Ovary (tissue), 9 donors: ENCODE data around the gene OR51B5. TPM values are rescaled to one million over a fixed set of nuclear protein-coding genes. Genes with fewer than 3 reads are reported as not detected.
"Not testable (repeated sequence)": the region's sequence is repeated elsewhere in the genome, so short reads cannot be mapped to it uniquely, and the experiment has no call there.

Experiments
- DNase-seq, 5 donors: peaks; one replicate each; pipeline ENCODE4 v3.0.0-alpha.2; 2019 to 2020
- H3K27ac ChIP-seq, 2 donors: fragments of 200-600 bp; one replicate each; pipeline versions ENCODE4 v1.5.1 to v1.8.0; 2019 to 2022
- H3K27me3 ChIP-seq: fragments of 200-600 bp; one replicate; pipeline ENCODE4 v1.8.0; 2022
- H3K36me3 ChIP-seq: fragments of 200-600 bp; sonication (generic); one replicate; pipeline ENCODE4 v1.5.1; 2019
- H3K4me1 ChIP-seq: one replicate; pipeline ENCODE4 v1.8.1; 2013; ENCODE audit warnings: mild to moderate bottlenecking, moderate library complexity; ENCODE audit not compliant: insufficient read depth
- H3K4me3 ChIP-seq: fragments of 200-600 bp; sonication (generic); one replicate; pipeline ENCODE4 v1.5.1; 2017
- H3K9me3 ChIP-seq, 2 donors: fragments of 200-600 bp in 1 of 2; sonication (generic) in 1 of 2; one replicate each; pipeline versions ENCODE4 v1.5.1 to v1.8.1; 2013 to 2019; ENCODE audit warnings: mild to moderate bottlenecking in 1 of 2, moderate library complexity in 1 of 2
- CTCF ChIP-seq, 3 donors: fragments of 450-650 bp in 2 of 3; fragments of 200-600 bp in 1 of 3; IDR thresholded peaks; one replicate each; pipeline versions ENCODE4 v1.5.1 to v1.8.0; 2016 to 2022; ENCODE audit warnings: antibody characterized with exemption in 3 of 3, mild to moderate bottlenecking in 1 of 3
- EP300 ChIP-seq: sonication (generic); formaldehyde crosslinking; IDR thresholded peaks from one replicate; pipeline ENCODE4 v1.6.1; 2017; ENCODE audit warnings: antibody characterized with exemption
- POLR2A ChIP-seq: fragments of 450-650 bp; IDR thresholded peaks from one replicate; pipeline ENCODE4 v1.6.1; 2017; ENCODE audit warnings: antibody characterized with exemption, mild to moderate bottlenecking, moderate library complexity
- WGBS, 3 donors: extraction: QIAGEN DNeasy Blood & Tissue Kit in 1 of 3; methylation state at CpG; one replicate each; pipeline versions ENCODE4 v1.1.5 to v1.1.7; 2013 to 2017; 5-methylcytosine and 5-hydroxymethylcytosine counted together
- intact Hi-C, 4 donors: fragments of 100-400 bp; cut with DNase I; formaldehyde crosslinking; loops; one replicate each; pipeline versions ENCODE4 v1.11.0 to v1.15.1; 2022 to 2023
- polyA plus RNA-seq, 2 donors: library from polyadenylated mRNA; stranded (reverse); fragments of 200-250 nt in 1 of 2; fragments of 350-450 nt in 1 of 2; fragmentation: Illumina TruSeq in 1 of 2; extraction: RNeasy Lipid Tissue Mini Kit (QIAGEN cat#74804) in 1 of 2; gene quantifications; one replicate each; pipeline ENCODE4 v1.2.3, GENCODE V29; 2013 to 2014
- total RNA-seq, 7 donors: library from RNA; depleted of rRNA in 2 of 7; stranded (reverse); fragments of >200 nt in 2 of 7; fragmentation: NEBNext Ultra II Directional in 3 of 7; extraction: Animal tissue kit (Norgen Biotek cat#: 25700) in 3 of 7; gene quantifications; one replicate each; pipeline versions ENCODE4 v1.1.0 to v1.2.4, GENCODE V29; 2016 to 2023
- donor health status: DM: no; HTN: no; CAD: no; lungs with moderate emphysema.
- donor health status: DM: no; HTN: no; CAD: no.
- donor health status: Bipolar disorder and iron deficiency.
- donor health status: DM: yes; HTN: yes; CAD: no.
- donor health status: DM: no; HTN: no; CAD: no.
- donor health status: DM: yes; HTN: yes; CAD: no.

Gene OR51B5
- total and polyA plus RNA-seq, 9 donors: 0.30 to 2.1 (median 0.74) TPM

- TF ChIP-seq EP300: no peak
- TF ChIP-seq CTCF (IDR thresholded peaks at IDR 0.05): no peak
- no peak for TF ChIP-seq POLR2A
- Histone ChIP-seq H3K4me3 (no peak overlapping the region), H3K27me3 (no peaks in the 10 kb centered on the region), H3K36me3 (no peaks in the 10 kb centered on the region), H3K27ac (no peak overlapping the region), H3K4me1 (no peaks in the 10 kb centered on the region), H3K9me3 (no peaks in the 10 kb centered on the region)
- 87 to 91% (median 90%) methylated on average over 1 of the region's 1 CpG for WGBS, 3 donors
- no peak for DNase-seq
- intact Hi-C loops: no loop called here
Measured at GRCh38 chr11:5339771-5340322, 3.5 kb downstream of the OR51B5 start.

- H3K36me3 ChIP-seq, H3K9me3 ChIP-seq, H3K4me3 ChIP-seq, H3K27me3 ChIP-seq, DNase-seq, H3K27ac ChIP-seq, intact Hi-C loops, H3K4me1 ChIP-seq: not testable (repeated sequence)
- 76 to 80% (median 77%) methylated on average over 1 of the region's 1 CpG for WGBS, 3 donors
Measured at GRCh38 chr11:5337253-5337652, 6.1 kb downstream of the OR51B5 start.

GRCh38 chr11:5336331-5336730 lies 7.0 kb downstream of the OR51B5 start:
- no peaks in the 10 kb centered on the region for H3K4me1 ChIP-seq
- no peaks in the 10 kb centered on the region for H3K36me3 ChIP-seq
- H3K4me3 ChIP-seq: no peak overlapping the region
- no peaks in the 10 kb centered on the region for H3K9me3 ChIP-seq
- intact Hi-C loops: no loop called here
- TF ChIP-seq CTCF (IDR thresholded peaks at IDR 0.05) (no peak), POLR2A (no peak), EP300 (no peak)
- no peaks in the 10 kb centered on the region for H3K27me3 ChIP-seq
- no peak for DNase-seq
- H3K27ac ChIP-seq: no peak overlapping the region

- Histone ChIP-seq H3K9me3 (no peaks in the 10 kb centered on the region), H3K4me1 (no peaks in the 10 kb centered on the region), H3K4me3 (no peak overlapping the region), H3K27me3 (no peaks in the 10 kb centered on the region), H3K36me3 (no peaks in the 10 kb centered on the region), H3K27ac (no peak overlapping the region)
- no peak for DNase-seq
- intact Hi-C loops: no loop called here
- TF ChIP-seq EP300: no peak
- TF ChIP-seq CTCF (IDR thresholded peaks at IDR 0.05): no peak
- no peak for TF ChIP-seq POLR2A
- WGBS, 3 donors: 43 to 54% (median 46%) methylated on average over 1 of the region's 1 CpG
Measured at GRCh38 chr11:5335170-5335569, 8.2 kb downstream of the OR51B5 start.

- H3K27ac ChIP-seq: no peak within 1 kb of the TSS
- H3K9me3 ChIP-seq: no peaks in the 10 kb centered on the region
- H3K4me3 ChIP-seq: no peak within 1 kb of the TSS
- 60 to 80% (median 77%) methylated on average over 3 of the region's 3 CpGs for WGBS, 3 donors
- DNase-seq: no peak
- H3K27me3 ChIP-seq: no peaks in the 10 kb centered on the region
- H3K36me3 ChIP-seq: no peaks in the 10 kb centered on the region
- intact Hi-C loops: no loop called here
- TF ChIP-seq POLR2A: no peak
- H3K4me1 ChIP-seq: no peaks in the 10 kb centered on the region
Measured at GRCh38 chr11:5324197-5324596, 19.1 kb downstream of the OR51B5 start, which contains the start of gene OR51B2. OR51B2 (minus strand) TSS chr11:5324297; CDS start chr11:5324297, 0 bp downstream.
